ENCODE results near the gene PANX2.

The PANX2 gene

GRCh38 chr22:50173311-50173982, 2.9 kb downstream of the PANX2 start:
- DNase-seq: no peak

- no peak for DNase-seq
Observed at GRCh38 chr22:50173983-50174355, 3.4 kb downstream of the PANX2 start.

GRCh38 chr22:50174382-50175190, 4.1 kb downstream of the PANX2 start:
- no peak for DNase-seq

GRCh38 chr22:50175191-50175461, 4.6 kb downstream of the PANX2 start:
- DNase-seq: no peak

GRCh38 chr22:50175921-50176849, 5.7 kb downstream of the PANX2 start:
- DNase-seq: no peak

GRCh38 chr22:50176850-50177536, 6.5 kb downstream of the PANX2 start:
- DNase-seq: no peak

- no peak for DNase-seq
Observed at GRCh38 chr22:50177537-50178470, 7.3 kb downstream of the PANX2 start.

GRCh38 chr22:50178471-50178864, 7.9 kb downstream of the PANX2 start:
- DNase-seq: no peak

GRCh38 chr22:50178871-50179869, 8.6 kb downstream of the PANX2 start:
- DNase-seq: no peak

- no peak for DNase-seq
Observed at GRCh38 chr22:50179937-50180726, 9.6 kb downstream of the PANX2 start.

- DNase-seq: no peak
Observed at GRCh38 chr22:50180727-50181521, 10.4 kb downstream of the PANX2 start.

GRCh38 chr22:50182176-50183081, 11.9 kb downstream of the PANX2 start:
- peak; percentile 52 for DNase-seq

- no peak for DNase-seq
Observed at GRCh38 chr22:50183141-50183971, 12.8 kb downstream of the PANX2 start.

GRCh38 chr22:50184004-50184901, 13.7 kb downstream of the PANX2 start:
- DNase-seq: no peak

GRCh38 chr22:50184902-50185374, 14.4 kb downstream of the PANX2 start:
- DNase-seq: no peak

All from NCI-H2029 (cell line).